Testis (tissue), 3 donors: ENCODE results near the gene EMC9. TPM values are rescaled to one million over a fixed set of nuclear protein-coding genes. Genes with fewer than 3 reads are reported as not detected.

Experiments
- DNase-seq: peaks from one replicate; pipeline ENCODE4 v3.0.0-alpha.2; 2019
- H3K27ac ChIP-seq, 2 donors: fragments of 200-600 bp; sonication (generic); one replicate each; pipeline ENCODE4 v1.5.1; 2019
- H3K27me3 ChIP-seq: fragments of 200-600 bp; sonication (generic); one replicate; pipeline ENCODE4 v1.5.1; 2019
- H3K36me3 ChIP-seq: fragments of 200-600 bp; sonication (generic); one replicate; pipeline ENCODE4 v1.5.1; 2017; ENCODE audit warnings: low read depth; ENCODE audit errors: missing control alignments
- H3K4me1 ChIP-seq: fragments of 200-600 bp; sonication (generic); one replicate; pipeline ENCODE4 v1.5.1; 2019
- H3K4me3 ChIP-seq, 2 donors: fragments of 200-600 bp; sonication (generic); one replicate each; pipeline ENCODE4 v1.5.1; 2017 to 2019
- H3K9me3 ChIP-seq: fragments of 200-600 bp; sonication (generic); one replicate; pipeline ENCODE4 v1.5.1; 2017
- CTCF ChIP-seq, 3 experiments: fragments of 450-650 bp in 2 of 3; fragments of 200-600 bp in 1 of 3; sonication (generic) in 1 of 3; IDR thresholded peaks; one replicate each; pipeline ENCODE4 v1.5.1; 2016 to 2019; ENCODE audit warnings: antibody characterized with exemption in 3 of 3, mild to moderate bottlenecking in 2 of 3, moderate library complexity in 1 of 3
- POLR2A ChIP-seq: fragments of 450-650 bp; IDR thresholded peaks from one replicate; pipeline ENCODE4 v1.6.1; 2017; ENCODE audit warnings: antibody characterized with exemption, mild to moderate bottlenecking, moderate library complexity
- WGBS, 2 donors: methylation state at CpG; one replicate each; pipeline ENCODE4 v1.1.5; 2018; 5-methylcytosine and 5-hydroxymethylcytosine counted together
- intact Hi-C: fragments of 100-400 bp; cut with DNase I; formaldehyde crosslinking; loops from one replicate; pipeline ENCODE4 v1.15.1; 2023; ENCODE audit warnings: low total_unique reads
- polyA plus RNA-seq: library from polyadenylated mRNA; stranded (reverse); fragments of 350-450 nt; fragmentation: Illumina TruSeq; extraction: RNeasy Lipid Tissue Mini Kit (QIAGEN cat#74804); gene quantifications from one replicate; pipeline ENCODE4 v1.2.3, GENCODE V29; 2014; ENCODE audit warnings: low read depth, low replicate concordance; ENCODE audit not compliant: insufficient read depth
- total RNA-seq, 2 donors: library from RNA; depleted of rRNA; stranded (reverse); fragments of >200 nt; gene quantifications; one replicate each; pipeline ENCODE4 v1.2.3, GENCODE V29; 2016

EMC9 gene
- total and polyA plus RNA-seq, 3 donors from 2014 or later = 15.2 to 33.7 (median 23.9) TPM

- WGBS, 2 donors = 99 to 100% methylated on average over 6 of the region's 6 CpGs
- no peak for DNase-seq
- TF ChIP-seq CTCF (IDR thresholded peaks at IDR 0.05) (no peak), POLR2A (no peak)
- Histone ChIP-seq H3K27me3 (no peaks in the 10 kb centered on the region), H3K9me3 (no peaks in the 10 kb centered on the region), H3K4me1 (peaks cover 9% of the 10 kb centered on the region), H3K27ac (no peak overlapping the region), H3K36me3 (no peaks in the 10 kb centered on the region), H3K4me3 (no peak overlapping the region)
- intact Hi-C loops = no loop called here
Measured at GRCh38 chr14:24119691-24120090, 21.7 kb downstream of the EMC9 start.

GRCh38 chr14:24117179-24117578, 24.2 kb downstream of the EMC9 start:
- intact Hi-C loops = no loop called here
- TF ChIP-seq POLR2A (no peak), CTCF (IDR thresholded peaks at IDR 0.05) (no peak)
- DNase-seq = no peak
- Histone ChIP-seq H3K27me3 (no peaks in the 10 kb centered on the region), H3K36me3 (no peaks in the 10 kb centered on the region), H3K9me3 (no peaks in the 10 kb centered on the region), H3K4me3 (no peak overlapping the region), H3K4me1 (peaks cover 9% of the 10 kb centered on the region), H3K27ac (no peak overlapping the region)
- WGBS, 2 donors = 88 to 94% methylated on average over 6 of the region's 6 CpGs

- 75 to 92% methylated on average over 6 of the region's 6 CpGs for WGBS, 2 donors
- Histone ChIP-seq H3K36me3 (no peaks in the 10 kb centered on the region), H3K4me1 (peaks cover 9% of the 10 kb centered on the region), H3K27ac (no peak overlapping the region), H3K9me3 (no peaks in the 10 kb centered on the region), H3K4me3 (peak overlapping the region in 1 of 2 donors; percentile 68), H3K27me3 (no peaks in the 10 kb centered on the region)
- no peak for DNase-seq
- TF ChIP-seq CTCF (IDR thresholded peaks at IDR 0.05) = no peak
- no peak for TF ChIP-seq POLR2A
- intact Hi-C loops = no loop called here
Measured at GRCh38 chr14:24116128-24116814, 25.1 kb downstream of the EMC9 start.

DNA sequence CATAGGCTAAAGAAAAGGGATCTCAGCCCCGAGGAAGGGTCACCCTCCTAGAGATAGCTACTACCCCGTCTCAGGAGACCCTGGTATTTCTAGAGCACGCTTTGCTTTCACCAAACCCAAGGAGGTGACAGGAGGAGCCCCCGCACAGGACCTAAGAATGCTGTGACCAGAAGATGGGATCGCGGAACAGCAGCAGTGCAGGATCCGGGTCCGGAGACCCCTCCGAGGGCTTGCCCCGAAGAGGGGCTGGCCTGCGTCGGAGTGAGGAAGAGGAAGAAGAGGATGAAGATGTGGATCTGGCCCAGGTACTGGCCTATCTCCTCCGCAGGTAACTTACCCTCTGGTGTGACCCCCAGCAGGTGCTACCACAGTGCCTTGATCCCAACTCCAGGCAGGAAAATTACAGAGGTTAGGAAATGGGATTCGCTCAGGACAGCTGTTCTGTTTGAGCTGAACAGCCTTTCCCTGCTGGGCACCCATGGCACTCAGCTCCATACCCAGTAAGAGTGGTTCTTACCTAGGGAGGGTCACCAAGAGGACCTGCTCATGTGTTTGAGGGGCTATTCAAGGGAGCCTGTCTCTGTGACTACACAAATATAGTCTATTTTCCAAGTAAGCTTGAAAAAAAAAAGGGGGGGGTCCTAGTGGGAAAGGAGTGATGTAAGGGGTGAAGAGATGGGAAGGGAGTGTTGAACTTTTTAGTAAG, 25.8 kb downstream of the EMC9 start:
- Histone ChIP-seq H3K4me3 (peak overlapping the region; percentile 68 to 76), H3K4me1 (peaks cover 9% of the 10 kb centered on the region), H3K36me3 (no peaks in the 10 kb centered on the region), H3K27me3 (no peaks in the 10 kb centered on the region), H3K27ac (peak overlapping the region; percentile 99 to 100), H3K9me3 (no peaks in the 10 kb centered on the region)
- DNase-seq = no peak
- 3 to 4% methylated on average over 5 to 14 of the region's 14 CpGs for WGBS, 2 donors
- intact Hi-C loops = no loop called here
- TF ChIP-seq POLR2A (no peak), CTCF (IDR thresholded peaks at IDR 0.05) (no peak)
